ENCODE data around the gene CCDC57.

Gene CCDC57

DNA sequence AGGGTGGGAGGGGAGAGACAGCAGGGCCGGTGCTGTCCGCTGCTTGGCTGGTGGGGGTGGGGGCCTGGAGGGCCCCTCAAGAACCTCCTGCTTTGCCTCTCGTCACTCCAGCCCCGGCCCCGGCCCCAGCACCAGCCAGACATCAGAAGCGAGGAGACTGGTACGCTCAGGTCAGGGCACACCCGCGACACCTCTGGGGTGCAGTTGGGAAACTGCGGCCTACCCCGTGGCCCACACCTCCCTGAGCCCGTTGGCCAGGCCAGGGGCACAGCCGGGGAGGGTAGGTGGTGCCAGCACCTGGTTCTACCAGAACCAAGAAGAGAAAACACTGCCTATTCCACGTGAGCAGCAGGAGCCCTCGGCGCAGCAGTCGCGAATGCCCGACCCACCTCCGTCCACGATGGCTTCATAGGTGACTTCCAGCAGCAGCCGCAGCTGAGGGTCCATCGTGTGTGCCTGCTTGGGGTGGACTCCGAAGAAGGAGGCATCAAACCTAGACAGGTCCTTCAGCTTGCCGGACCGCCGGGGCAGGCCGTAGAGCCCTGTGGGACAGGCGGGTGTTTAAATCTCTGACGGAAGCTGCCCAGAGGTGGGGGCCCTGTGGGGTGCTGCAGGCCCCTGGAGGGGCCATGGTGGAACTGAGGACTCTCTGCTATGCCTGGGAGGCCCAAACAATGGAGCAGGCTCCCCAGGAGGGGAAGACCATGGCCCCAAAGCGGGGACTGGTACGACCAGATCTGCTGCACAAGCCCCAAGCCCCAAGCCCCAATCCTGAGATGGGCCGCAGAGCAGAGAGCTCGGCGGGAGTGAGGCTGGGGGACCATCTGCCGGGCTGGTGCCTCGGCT is 117.5 kb downstream of the CCDC57 start:
- no peak for DNase-seq (ENCODE audit: low read depth, low spot score)

DNA sequence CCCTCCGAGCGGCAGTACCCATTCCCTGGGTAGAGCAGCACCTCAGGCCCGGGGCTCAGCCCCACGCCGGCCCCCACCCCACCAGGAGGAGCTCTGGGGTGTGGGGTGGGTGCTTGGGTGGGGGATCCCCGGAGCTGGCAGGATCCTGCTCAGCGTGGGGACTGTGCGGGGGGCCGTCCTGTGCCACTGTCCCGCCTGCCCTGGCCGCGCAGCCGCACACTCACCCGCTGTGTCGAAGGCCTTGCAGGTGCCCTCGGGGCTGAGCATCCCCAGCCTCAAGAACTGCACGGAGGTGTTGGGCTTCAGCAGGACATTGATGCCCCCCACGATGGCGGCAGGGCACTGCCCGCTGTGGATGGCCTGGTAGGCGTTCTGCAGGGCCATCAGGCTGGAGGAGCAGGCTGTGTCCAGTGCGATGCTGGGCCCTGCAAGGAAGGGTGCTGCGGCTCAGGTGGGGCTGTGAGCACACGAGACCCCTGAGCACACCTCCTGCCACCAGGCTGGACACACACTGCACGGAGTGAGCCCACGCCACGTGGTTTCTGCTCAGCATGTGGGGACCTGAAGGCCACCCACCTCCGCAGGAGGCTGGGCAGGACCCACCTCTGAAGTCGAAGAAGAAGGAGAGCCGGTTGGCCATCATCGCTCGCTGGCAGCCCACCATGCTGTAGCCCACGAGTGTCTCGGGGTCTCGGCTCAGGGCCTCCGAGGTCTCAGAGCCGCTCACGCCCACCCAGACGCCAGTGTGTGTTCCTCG is 119.5 kb downstream of the CCDC57 start:
- no peak for DNase-seq (ENCODE audit: low read depth, low spot score)

DNA sequence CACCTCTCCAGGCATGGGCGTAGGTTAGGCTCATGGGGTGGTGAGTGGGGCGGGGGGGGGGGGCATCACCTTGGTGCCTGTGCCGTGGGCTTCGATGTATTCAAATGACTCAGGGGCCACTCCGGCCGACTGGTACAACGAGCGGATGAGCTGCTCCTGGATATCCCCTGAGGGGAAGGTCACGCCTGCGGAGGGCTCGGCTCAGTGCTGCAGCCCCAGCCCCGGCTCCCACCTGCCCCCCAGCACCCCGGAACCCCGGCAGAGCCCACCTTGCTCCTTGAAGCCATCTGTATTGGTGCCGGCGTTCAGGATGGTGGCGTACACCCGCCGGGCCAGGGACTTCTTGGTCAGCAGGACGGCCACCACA is 120.0 kb downstream of the CCDC57 start:
- DNase-seq (ENCODE audit: low read depth, low spot score), result no peak

DNA sequence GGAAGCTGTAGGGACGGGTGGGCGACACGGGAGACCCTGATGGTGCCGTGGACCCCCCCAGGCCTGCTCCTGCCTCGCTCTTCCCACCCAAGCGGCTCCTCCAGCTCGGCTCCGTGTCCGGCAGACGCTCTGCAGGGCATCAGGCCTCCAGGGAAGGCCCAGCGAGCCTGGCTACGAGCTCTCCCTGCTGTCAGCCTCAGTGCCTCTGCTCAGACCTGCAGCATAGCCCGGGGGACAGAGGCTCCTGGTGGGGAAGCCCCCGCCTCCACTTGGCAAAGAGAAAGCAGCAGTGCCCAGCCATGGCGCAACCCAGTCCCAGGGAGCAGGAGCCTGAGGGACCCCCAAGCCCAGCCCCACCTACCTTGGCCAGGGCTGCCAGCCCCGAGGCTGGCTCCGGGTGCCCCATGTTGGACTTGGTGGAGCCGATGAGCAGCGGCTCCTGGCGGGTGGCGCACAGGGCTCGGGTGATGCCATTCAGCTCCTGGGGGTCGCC is 120.5 kb downstream of the CCDC57 start:
- DNase-seq (ENCODE audit: low read depth, low spot score), result no peak

DNA sequence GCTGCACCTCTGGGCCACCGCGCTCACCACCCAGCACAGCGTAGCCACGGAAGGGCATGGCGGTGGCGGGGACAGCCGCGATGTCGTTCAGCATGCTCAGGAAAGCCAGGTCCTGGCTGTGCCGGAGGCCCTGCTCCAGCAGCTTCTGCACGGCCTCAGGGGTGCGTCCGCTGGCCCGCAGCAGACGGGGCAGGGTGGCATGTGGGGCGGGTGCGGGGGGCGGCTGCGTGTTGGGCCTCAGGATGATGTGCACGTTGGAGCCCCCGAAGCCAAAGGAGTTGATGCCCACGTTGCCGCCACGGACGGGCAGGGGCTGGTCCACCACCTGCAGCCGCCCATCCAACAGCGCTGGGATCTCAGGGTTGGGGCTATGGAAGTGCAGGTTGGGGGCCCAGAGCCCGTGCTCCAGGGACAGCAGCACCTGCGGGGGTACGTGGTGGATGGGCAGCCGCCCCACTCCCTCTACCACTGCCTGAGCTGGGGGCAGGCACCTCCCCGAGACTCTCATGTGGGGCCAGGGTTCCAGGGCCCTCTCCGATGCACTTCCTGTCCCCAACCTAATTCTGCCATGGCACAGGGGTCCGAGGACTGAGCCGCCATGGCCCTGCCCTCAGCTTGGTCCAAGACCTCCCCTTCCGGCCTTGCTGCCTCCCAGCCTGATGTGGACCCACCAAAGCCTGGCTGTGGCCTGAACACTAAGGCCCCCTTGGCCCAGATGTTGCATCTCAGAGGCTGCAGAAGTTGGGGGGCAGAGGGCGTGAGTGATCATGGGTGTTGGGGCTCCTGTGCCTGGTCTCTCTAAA is 121.2 kb downstream of the CCDC57 start:
- no peak for DNase-seq (ENCODE audit: low read depth, low spot score)

DNA sequence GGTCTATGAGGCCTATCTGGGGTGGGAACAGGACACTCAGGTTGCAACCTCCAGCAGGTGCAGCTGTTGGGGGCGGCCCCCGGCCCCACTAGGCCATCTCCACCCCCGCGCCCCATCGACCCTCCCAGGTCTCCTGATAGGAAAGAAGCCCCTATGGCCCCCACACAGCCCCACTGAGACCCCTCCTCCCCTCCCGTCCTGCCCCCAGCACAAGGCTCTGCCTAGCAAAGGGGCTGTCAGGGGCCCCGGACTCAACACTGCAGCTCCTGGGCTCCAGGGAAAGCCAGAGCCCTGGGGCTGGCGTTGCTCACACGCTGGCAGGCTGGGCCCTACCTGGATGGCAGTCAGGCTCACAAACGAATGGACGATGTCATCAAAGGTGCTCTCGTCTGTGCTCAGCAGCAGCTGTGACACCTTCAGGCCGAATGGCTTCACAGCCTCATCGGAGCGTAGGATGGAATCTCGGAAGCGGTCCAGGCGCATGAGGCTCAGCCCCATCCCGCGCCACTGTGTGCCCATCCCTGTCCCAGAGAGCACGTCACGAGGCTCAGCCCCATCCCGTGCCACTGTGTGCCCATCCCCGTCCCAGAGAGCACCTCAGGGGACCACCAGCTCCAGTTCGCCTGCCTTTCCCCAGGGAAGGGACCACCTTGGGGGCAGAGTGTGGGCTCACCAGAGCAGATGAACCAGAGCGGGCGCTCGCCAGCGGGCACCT is 121.9 kb downstream of the CCDC57 start:
- no peak for DNase-seq (ENCODE audit: low read depth, low spot score)

DNA sequence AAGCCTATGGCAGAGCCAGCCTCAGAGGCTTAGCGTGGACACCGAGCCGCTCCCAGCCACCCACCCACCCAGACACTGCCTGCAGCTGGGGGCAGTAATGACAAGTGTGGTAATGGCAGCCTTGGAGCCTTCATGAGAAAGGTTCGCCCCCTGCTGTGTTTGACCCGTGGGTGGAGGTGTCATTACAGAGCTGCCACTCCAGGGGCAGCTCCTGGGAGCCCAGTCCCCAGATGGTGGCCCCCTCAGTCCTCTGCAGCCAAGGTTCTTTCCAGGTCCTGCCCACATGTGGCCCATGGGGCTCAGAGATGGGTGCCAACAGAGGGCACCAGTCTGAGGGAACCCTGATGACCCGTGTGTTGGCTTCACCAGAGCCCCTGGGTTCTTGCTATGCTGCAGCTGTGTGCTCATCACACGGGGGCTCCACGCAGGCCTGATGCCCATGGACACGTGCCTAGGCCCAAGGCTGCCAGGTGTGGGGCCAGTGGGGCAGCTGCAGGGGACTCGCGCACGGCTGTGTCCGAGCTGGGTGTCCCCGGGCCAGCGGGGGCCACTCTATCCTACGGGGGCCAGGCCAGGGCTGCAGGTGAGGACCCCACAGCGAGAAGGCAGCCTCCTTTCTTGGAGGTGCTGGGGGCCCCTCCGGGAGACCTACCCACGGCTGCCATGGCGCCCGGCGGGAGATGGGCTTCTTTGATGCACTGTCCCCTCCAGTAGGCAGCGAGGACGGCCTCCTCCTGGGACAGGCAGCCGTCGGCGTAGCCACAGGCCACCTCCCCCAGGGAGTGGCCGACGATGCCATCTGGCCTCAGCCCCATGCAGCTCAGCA is 122.7 kb downstream of the CCDC57 start:
- no peak for DNase-seq (ENCODE audit: low read depth, low spot score)

DNA sequence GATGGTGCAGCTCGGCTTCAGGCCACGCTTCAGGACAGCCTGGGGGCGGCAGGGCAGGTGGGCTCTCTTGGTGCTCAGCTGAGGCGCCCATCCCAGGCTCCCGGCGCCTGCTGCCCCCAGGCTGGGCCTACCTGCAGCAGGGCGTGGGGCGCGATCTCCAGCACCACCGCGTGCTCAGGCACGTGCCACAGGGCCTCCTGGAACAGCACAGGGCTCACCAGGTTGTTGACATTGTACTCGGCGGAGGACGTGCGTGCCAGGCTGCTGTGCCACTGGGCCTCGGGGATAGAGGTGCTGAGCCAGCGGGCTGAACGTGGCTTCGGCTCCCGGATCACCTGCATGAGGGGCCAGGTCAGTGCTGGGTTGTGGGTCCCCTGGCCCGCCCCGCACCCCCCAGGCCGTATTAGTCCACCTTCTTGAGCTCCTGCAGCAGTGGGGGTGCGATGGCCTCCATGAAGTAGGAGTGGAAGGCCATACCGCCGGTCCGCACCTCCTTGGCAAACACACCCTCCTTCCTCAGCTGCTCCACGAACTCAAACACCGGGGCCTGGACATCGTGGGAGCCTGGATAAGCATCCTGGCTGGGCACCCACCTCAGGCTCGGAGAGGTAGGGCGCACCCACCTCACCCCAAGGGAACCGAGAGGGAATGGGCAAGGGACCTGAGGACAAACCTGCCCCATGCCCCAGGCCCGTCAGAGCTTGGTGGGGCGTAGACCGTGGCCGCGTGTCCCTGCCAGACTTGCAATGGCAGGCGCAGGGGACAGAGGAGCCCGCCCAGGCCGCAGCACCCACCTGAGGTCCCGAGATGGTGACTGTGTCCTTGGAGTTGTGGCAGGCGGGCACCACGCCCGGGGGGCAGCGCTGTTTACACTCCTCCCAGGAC is 123.6 kb downstream of the CCDC57 start:
- no peak for DNase-seq (ENCODE audit: low read depth, low spot score)

DNA sequence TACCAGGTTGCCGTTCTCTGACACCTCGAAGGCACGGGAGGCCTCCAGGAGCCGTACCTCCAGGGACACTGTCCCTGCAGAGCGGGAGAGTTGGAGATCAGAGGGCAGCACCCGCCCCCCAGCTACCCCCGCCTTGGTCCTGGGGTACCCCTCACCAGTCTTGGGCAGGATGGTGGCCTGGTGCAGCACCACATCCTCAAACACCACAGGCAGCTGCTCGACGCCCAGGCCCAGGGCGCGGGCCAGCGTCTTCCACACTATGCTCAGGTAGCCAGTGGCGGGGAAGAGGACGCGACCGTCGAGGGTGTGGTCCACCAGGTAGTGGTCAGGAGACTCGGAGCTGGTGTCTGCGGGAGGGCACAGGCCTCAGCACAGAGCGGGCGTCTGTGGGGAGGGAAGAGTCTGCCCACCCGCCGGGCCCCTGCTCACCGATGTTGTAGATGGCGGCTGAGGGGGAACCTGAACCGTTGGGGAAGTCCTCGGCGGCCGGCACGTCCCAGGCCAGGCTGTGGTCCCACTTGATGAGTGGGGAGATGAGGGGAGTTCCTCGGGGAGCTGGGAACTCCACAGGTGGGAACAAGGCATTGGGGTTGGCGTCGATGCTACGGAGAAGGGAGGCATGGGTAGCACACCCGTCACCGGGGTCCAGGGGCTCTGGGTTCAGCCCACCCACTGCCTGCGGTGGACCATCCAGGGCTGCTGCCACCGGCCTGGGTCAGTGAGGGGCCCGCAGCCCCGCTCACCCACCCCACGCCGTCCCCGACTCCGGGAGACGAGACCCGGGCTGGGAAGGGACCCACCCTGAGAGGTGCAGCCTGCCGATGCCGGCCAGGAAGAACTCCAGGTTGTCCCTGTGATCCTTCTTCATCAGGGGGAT is 124.4 kb downstream of the CCDC57 start:
- no peak for DNase-seq (ENCODE audit: low read depth, low spot score)

DNA sequence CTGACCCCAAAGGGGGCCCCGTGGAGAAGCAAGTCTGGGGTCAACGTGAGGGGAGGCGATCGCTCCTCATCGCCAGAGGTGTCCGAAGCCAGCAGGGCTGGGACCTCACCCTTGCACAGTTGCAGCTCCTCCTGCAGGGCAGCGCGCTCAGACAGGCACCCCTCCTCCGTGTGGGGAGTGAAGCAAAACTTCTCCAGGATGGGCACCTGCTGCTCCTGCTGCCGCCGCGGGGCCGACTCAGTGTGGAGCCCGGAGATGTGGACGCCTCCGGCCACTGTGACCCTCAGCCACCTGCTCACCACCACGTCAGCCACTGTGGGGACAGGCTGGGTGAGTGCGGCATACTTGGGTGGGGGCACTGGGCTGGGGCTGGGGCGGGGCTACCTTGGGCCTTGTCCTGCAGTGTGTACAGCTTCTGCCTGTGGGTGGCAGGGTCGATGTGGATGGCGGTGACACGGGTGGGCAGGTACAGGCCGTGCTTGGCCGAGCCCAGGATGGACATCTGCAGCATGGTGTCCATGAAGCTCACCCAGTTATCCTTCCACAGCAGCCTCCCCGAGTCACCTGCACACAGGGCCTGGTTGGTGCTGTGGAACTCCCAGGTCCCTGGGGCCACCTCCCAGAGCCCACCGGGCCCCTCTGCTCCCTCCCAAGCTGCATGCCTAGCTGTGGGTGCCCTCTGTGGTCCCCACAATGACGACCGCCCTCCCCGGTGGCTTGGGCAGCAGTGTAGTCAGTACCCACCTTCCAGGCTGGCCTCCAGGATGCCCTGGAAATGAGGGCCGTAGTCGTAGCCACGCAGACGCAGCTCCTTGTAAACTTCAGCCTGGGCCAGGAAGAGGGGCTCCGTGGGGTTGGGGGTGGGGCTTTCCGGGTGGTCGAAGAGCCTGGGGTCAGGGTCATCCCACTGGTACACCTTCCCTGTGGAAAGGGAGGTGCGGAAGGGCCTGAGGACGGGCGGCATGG is 125.4 kb downstream of the CCDC57 start:
- DNase-seq (ENCODE audit: low read depth, low spot score), result no peak

DNA sequence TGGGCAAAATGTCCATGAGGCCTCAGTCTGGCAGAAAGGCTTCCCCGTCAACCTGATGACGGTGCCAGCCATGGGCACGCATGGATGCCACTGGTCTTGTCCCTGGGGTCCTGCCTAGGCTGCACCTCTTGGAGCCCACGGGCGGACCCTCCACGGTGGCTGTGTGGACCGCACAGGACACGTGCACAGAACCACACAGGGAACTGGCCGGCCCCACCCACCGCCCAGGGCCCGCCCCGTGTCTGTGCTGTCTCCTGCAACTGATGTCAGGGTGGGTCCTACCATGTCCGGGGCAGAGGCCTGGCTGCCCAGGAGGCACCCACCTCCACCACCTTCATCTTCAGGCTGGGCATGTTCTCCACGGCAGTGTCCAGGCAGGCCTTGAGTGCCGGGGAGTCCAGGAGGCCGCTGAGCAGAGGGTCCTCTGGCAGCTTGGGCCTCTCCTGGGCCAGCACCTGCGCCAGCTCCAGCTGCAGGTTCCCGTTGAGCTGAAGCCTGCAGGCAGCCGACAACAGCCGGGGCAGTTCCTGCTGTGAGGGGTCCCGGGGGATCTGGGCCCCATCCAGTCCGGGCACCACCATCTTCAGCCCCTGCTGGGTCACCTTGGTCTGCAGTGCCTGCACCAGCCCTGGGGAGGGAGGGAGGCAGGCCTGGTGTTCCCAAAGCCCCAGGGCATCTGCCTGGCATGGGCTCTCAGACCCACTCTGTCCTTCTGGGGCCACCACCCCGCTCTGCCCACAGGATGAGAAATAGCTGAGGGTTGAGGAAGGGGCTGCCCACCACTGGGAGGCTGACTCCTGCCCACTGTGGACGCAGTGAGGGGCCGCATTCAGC is 126.5 kb downstream of the CCDC57 start:
- DNase-seq (ENCODE audit: low read depth, low spot score), result no peak

DNA sequence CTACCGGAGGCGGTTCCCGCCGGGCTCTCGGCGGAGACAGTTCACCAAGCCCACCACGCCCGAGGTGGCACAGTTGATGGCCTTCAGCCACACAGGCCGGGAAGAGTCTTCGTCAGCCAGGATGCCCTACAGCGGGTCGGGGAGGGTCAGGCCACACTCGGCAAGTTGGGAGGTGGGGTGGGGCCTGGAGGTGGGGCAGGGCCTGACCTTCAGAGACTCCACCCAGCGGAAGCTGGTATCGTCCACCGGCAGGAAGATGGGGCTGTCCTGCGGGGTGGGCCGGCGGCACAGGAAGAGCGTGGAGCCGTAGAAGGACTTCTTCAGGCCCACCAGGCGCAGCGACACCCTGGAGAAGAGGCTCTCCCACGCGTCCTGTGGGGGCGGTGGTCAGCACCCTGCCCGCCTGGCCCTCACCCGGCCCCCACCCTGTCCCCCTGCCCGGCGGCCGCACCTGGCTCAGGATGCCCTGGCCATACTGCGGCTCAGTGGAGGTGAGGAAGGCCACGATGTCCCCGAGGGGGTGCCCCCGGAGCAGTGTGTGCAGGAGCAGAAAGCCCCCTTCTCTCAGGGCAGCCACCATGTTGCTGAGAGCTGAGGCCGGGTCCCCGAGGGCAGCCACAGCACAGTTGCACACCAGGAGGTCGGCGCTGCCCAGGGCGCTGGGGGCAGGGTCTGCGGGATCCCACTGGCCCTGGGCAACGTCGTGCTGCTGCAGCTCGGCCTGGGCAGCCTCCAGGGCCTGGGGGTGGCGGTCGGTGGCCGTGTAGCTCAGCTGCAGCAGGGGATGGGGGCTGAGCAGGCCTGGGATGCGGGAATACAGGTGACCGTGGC is 127.4 kb downstream of the CCDC57 start:
- DNase-seq (ENCODE audit: low read depth, low spot score), result no peak

DNA sequence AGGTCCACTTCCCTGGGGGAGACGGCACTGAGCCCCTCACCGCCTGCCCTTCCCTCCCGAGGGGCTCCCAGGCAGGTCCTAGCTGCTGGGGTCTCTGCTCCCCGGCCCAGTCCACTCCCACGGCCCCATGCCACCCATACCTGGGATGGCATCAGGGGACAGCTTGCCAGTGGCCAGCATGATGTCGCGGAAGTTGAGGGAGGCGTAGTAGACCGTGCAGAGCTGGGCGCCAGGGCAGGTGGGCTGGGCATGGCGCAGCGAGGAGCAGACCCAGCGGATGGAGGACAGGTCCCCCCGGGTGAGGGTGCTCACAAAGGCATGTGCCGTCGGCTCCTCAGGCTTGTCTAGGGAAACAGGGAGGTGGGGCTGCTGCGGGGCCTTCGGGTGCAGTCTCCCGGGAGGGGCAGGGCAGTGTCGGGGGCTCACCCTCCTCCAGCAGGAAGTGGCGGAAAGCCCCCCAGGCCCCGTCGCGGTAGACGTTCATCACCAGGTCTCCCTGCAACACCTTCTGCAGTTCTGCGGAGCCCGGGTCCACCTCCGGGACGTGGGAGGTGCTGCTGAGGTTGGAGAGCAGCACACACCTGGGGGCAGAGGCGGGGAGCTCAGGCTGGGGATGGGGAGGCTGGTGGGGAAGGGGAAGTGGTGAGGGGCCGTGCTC is 128.1 kb downstream of the CCDC57 start:
- DNase-seq (ENCODE audit: low read depth, low spot score), result no peak

DNA sequence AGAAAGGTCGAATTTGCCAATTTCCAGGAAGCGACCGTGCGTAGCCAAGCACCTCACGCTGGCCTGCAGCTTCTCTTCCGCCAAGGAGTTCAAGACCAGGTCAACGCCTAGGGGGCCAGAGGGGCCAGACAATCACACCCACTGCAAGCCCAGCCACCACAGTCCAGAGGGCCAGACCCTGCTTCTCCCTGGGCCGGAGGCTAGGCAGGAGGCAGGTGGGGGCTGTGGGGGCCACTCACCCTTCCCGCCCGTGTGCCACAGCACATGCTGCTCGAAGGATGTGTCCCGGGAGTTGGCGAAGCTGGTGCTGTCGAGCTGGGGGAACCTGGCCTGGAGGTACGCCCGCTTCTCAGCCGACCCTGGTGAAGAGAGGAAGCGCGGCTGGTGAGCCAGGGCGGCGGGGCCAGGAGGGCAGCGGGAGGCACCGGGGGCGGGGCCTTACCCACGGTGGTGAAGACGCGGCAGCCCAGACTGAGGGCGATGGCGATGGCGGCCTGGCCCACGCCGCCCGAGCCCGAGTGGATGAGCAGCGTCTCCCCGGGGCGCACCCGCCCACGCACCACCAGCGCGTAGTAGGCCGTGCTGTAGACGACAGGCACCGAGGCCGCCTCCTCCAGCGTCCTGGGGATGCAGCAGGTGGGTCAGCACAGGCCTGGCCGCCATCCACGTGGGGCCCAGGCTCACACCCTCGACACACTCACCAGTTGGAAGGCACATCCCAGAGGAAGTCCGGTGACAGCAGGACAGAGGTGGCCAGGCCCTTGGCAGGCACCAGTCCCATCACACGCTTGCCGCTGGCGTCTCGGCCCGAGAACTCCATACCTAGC is 128.9 kb downstream of the CCDC57 start:
- no peak for DNase-seq (ENCODE audit: low read depth, low spot score)
